ENCODE results near the gene HOXB6.

HOXB6 gene

DNA sequence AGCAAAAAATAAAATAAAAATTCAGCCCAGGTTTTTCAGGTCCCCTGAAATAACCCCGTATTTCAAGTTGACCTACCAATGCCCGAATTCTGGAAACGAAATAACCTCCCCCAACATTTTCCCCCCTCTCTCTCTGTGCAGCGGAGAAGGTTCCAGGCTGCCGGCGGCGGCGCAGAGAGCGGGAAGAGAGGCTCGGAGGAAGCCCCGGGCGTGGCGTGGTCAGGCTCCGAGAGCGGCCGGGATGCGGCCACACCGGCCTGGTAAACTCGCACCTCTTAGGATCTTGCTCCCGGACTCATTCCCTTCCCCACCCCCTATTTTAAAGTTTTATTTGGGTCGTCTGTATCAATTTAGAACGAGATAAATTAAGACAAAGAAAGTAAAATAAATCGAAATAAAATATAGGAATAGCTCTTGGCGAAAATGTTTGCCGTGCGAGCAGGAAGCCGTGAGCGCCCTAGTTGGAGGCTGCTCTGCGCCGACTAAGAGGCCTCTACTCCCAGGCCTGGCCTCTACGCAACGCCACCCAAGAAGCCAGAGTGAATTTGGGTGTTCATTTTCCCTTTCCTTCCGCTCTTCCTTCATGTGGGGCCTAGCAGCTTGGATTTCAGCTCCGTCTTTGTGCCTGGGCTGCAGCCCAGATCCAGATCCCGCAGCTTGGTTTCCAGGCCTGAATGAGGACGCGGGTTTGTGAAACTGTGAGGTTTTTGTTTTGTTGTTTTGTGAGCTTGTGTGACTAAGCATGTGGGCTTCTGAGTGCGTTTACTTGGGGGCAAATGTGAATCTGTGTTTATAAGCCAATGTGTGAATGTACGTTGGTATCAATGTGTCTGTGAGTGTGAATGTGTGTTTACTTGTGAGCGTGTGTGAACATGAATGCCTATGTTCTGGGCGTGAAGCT, 1.5 kb upstream of the HOXB6 start:
- TF ChIP-seq, protein P1, sequence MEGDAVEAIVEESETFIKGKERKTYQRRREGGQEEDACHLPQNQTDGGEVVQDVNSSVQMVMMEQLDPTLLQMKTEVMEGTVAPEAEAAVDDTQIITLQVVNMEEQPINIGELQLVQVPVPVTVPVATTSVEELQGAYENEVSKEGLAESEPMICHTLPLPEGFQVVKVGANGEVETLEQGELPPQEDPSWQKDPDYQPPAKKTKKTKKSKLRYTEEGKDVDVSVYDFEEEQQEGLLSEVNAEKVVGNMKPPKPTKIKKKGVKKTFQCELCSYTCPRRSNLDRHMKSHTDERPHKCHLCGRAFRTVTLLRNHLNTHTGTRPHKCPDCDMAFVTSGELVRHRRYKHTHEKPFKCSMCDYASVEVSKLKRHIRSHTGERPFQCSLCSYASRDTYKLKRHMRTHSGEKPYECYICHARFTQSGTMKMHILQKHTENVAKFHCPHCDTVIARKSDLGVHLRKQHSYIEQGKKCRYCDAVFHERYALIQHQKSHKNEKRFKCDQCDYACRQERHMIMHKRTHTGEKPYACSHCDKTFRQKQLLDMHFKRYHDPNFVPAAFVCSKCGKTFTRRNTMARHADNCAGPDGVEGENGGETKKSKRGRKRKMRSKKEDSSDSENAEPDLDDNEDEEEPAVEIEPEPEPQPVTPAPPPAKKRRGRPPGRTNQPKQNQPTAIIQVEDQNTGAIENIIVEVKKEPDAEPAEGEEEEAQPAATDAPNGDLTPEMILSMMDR (IDR thresholded peaks at IDR 0.05): no peak
- Histone ChIP-seq H3K27me3 (peaks cover 100% of the 10 kb centered on the region), H3K9me3 (no peaks in the 10 kb centered on the region), H3K4me1 (ENCODE audit: control insufficient read depth in 1 of 2, insufficient read depth in 1 of 2, low read depth in 1 of 2, low read length in 1 of 2) (peaks cover 11 to 15% of the 10 kb centered on the region in 2 experiments), H3K4me3 (ENCODE audit: low read depth in 1 of 2, low read length in 1 of 2) (no peak overlapping the region), H3K27ac (no peak overlapping the region), H3K36me3 (no peaks in the 10 kb centered on the region)

DNA sequence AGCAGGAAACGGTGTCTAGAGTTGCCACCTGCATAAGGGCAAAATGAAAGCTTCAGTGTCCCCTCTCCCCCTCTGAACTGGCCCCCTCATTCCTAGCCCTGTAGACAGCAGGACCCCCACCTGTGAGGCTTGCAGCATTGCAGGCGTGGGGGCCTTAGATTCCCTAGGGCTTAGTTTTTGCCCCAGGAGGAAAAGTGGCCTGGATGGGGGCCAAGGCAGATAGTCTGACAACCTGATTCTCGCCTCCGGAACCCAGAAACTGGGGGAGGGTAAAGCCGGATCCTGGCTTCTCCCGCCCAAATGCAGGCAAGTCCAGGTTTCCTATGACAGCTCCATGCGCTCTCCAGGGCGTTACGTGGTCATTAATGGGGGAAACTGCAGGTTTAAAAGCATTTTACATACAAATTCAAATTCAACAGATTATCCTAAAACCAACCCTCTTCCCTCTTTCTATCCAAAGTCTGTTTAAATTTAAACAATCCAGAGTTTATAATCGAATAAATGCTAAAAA, 678 bp upstream of the HOXB6 start:
- peaks cover 3 to 7% of the 10 kb centered on the region in 2 experiments for H3K4me1 ChIP-seq (ENCODE audit: control insufficient read depth in 1 of 2, insufficient read depth in 1 of 2, low read depth in 1 of 2, low read length in 1 of 2)
- H3K36me3 ChIP-seq: no peaks in the 10 kb centered on the region
- no peak overlapping the region for H3K27ac ChIP-seq
- no peak overlapping the region for H3K4me3 ChIP-seq (ENCODE audit: low read depth in 1 of 2, low read length in 1 of 2)
- peaks cover 100% of the 10 kb centered on the region for H3K27me3 ChIP-seq
- H3K9me3 ChIP-seq: no peaks in the 10 kb centered on the region
- TF ChIP-seq, protein P1 (IDR thresholded peaks at IDR 0.05): no peak

DNA sequence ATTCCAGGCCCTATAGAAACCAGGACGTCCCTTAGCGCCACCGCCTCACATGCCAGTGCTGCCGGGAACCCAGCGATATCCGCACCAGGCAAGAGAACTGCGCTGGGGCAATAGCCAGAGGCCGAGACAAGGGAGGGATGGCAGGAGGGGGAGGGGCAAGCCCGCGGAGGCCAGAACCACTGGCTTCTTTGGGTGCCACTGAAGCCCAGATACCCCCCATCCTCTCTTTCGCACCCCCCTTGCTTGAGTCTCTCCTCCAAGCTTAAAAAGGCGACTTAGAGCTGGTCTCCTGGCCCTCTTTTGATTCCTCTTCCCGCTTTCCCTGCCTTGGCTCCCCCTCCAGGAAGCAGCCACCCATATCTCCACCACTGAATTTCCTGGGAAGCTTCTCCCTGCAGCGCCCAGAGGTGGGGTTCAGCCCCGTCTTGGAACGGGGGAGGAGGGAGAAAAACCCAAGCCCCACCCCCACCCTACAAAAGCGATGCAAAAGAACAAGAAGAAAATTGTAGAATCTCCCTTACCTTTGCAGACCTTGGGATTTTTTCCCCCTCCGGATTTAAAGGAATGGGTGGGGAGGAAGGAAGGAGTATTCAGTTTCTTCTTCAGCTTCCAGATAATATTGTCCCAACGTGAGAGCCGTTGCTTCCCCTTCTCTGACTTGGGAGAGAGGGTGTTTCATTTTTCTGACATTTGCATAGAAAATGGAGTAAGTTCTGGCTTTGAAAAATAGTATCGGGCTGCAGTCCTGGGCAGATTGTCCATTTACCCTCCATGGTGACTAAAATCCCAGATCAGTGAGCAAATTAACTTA, 622 bp downstream of the HOXB6 start:
- Histone ChIP-seq H3K27ac (no peak overlapping the region), H3K36me3 (no peaks in the 10 kb centered on the region), H3K4me3 (ENCODE audit: low read depth in 1 of 2, low read length in 1 of 2) (no peak overlapping the region), H3K4me1 (ENCODE audit: control insufficient read depth in 1 of 2, insufficient read depth in 1 of 2, low read depth in 1 of 2, low read length in 1 of 2) (no peaks in the 10 kb centered on the region), H3K9me3 (no peaks in the 10 kb centered on the region), H3K27me3 (peaks cover 100% of the 10 kb centered on the region)
- TF ChIP-seq, protein P1 (IDR thresholded peaks at IDR 0.05): no peak

DNA sequence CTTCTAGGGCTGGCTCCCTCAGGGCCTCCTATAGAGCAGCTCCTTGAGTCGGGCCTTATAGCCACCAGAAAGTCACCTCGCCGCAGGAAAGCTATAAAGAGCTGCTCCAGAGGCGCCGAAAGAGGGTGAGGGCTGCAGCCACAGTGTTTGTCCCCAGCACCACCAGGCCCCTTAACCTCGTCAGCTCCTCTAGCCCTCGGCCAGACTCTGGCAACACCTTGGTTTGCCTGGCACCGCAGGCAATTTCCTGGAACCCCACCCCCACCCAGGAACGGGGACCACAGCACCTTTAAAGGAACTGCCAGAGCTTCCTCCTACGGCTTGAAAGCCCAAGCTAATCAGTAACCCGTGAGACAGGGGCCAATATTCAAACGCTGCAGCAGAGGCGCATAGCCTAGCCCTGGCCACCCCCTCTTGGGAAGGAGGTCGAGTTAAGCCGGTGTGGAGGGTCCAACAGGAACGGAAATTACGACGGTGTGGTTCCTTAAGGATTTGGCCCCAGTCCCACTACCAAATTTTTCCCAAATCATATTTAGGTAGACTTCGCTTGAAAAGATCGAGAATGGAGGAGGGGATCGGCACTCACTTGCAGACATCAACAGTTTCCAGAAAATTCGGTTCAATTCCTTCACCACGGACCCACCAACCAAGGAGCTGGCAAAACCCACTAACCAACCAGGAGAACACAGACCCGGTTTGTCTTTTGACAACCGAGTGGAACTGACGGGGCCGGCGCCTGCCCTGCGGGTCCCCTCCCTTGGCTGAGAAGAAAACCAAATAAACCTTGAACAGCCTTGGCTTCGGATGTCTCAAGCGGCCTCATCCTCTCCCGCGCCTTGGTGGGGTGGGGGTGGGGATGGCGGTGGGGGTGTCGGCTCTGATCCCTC, 3.0 kb downstream of the HOXB6 start:
- Histone ChIP-seq H3K27me3 (peaks cover 100% of the 10 kb centered on the region), H3K4me1 (ENCODE audit: control insufficient read depth in 1 of 2, insufficient read depth in 1 of 2, low read depth in 1 of 2, low read length in 1 of 2) (peaks cover 3 to 8% of the 10 kb centered on the region in 2 experiments), H3K27ac (no peak overlapping the region), H3K4me3 (ENCODE audit: low read depth in 1 of 2, low read length in 1 of 2) (no peak overlapping the region), H3K9me3 (no peaks in the 10 kb centered on the region), H3K36me3 (no peaks in the 10 kb centered on the region)
- TF ChIP-seq, protein P1 (IDR thresholded peaks at IDR 0.05): no peak

DNA sequence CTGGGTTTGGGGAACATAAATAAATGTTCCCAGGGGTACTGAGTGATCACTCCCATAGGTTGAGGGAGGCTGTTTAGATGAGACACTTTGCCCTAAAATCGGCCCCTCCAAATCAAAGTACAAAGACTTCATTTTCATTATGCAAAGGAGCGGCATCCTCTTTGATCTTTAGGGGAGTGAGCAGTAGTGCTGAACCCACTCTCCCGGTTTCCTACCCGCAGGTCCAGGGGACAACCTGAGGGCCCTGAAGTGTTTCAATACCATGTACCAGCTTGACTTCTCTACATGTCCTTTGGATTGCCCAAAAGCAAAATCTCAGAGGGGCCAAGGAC, 3.6 kb downstream of the HOXB6 start:
- no peak overlapping the region for H3K4me3 ChIP-seq (ENCODE audit: low read depth in 1 of 2, low read length in 1 of 2)
- peaks cover 100% of the 10 kb centered on the region for H3K27me3 ChIP-seq
- no peak overlapping the region for H3K27ac ChIP-seq
- H3K36me3 ChIP-seq: no peaks in the 10 kb centered on the region
- peaks cover 3 to 8% of the 10 kb centered on the region in 2 experiments for H3K4me1 ChIP-seq (ENCODE audit: control insufficient read depth in 1 of 2, insufficient read depth in 1 of 2, low read depth in 1 of 2, low read length in 1 of 2)
- no peaks in the 10 kb centered on the region for H3K9me3 ChIP-seq
- TF ChIP-seq, protein P1 (IDR thresholded peaks at IDR 0.05): no peak
